NB4 (cell line): ENCODE data around the gene STRA6.
"Not testable (repeated sequence)": the region's sequence is repeated elsewhere in the genome, so short reads cannot be mapped to it uniquely, and the experiment has no call there.

Experiments
- DNase-seq: peaks from one replicate; pipeline ENCODE4 v3.0.0; 2010; ENCODE audit warnings: low read depth
- H3K4me3 ChIP-seq: one replicate; pipeline ENCODE4 v1.5.1; 2011; ENCODE audit warnings: mild to moderate bottlenecking, low read depth, low read length, moderate library complexity
- CTCF ChIP-seq: IDR thresholded peaks from one replicate; pipeline ENCODE4 v1.5.1; 2012; ENCODE audit warnings: low read depth, low read length
- MAX ChIP-seq: IDR thresholded peaks from 2 replicates; pipeline ENCODE4 v1.6.1; 2011; ENCODE audit warnings: low read depth, low read length
- MYC ChIP-seq: IDR thresholded peaks from 2 replicates; pipeline ENCODE4 v1.6.1; 2011; ENCODE audit warnings: low read depth, low read length
- POLR2A ChIP-seq: IDR thresholded peaks from 2 replicates; pipeline ENCODE4 v1.6.1; 2011; ENCODE audit warnings: mild to moderate bottlenecking; ENCODE audit not compliant: insufficient read length; ENCODE audit errors: extremely low read depth

STRA6 gene

GRCh38 chr15:74167891-74168331, 34.7 kb downstream of the STRA6 start:
- DNase-seq: no peak
- TF ChIP-seq POLR2A (no peak), CTCF (no peak), MYC (no peak), MAX (no peak)
- no peak overlapping the region for H3K4me3 ChIP-seq

DNA sequence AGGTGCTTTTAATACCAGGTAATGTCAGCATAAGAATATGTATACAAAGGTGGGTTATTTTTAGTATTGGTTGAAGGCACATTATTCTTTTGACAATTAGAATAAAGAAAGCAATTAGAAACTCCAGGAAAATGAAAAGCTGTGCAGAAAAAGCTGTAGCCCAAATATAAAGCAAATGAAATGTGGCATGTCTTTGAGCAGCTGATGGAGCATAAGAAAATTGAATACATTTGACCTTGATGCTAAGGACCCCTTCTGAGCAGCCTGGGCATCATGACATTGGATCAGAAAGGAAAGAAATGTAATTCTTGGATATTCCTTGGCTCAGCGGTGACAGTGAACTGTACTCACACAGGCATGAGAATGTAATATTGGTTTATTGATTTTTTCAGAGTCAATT, 37.1 kb downstream of the STRA6 start:
- no peak overlapping the region for H3K4me3 ChIP-seq
- DNase-seq: no peak
- TF ChIP-seq MYC (no peak), CTCF (no peak), MAX (no peak), POLR2A (no peak)

DNA sequence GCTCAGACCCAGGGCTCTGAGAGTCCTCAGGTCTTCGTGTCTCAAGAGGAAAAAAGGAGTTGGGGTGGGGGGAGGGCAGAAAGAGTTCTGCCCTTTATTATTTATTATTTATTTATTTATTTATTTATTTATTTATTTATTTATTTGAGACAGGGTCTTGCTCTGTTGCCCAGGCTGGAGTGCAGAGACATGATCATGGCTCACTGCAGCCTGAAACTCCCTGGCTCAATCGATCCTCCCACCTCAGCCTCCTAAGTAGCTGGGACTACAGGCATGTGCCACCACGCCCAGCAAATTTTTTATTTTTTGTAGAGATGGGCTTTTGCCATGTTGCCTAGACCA, 40.4 kb downstream of the STRA6 start:
- not testable (repeated sequence) for DNase-seq, H3K4me3 ChIP-seq

GRCh38 chr15:74160390-74160789, 42.2 kb downstream of the STRA6 start:
- not testable (repeated sequence) for DNase-seq

DNA sequence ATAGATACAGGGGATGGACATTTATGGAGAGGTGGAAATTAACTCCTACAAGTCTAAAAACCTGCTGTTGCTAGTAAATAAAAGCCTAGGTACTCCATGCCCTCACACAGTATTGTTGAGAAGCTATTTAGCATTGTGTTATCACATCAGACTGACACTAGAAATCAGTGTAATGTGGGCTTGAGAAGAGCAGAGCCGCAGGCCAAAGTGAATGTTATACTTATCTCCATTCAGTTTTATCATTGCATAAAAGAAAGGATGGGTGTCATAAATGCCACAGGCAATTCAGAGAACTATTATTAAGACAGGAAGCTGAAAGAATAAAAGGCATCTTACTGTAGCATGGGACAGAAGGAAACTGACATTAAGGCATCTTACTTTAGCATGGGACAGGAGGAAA, 42.8 kb downstream of the STRA6 start:
- TF ChIP-seq POLR2A (no peak), CTCF (no peak), MYC (no peak), MAX (no peak)
- H3K4me3 ChIP-seq: no peak overlapping the region
- DNase-seq: no peak

More at GRCh38 chr15:74160390-74160789, 42.2 kb downstream of the STRA6 start:
- H3K4me3 ChIP-seq: not testable (repeated sequence)

DNA sequence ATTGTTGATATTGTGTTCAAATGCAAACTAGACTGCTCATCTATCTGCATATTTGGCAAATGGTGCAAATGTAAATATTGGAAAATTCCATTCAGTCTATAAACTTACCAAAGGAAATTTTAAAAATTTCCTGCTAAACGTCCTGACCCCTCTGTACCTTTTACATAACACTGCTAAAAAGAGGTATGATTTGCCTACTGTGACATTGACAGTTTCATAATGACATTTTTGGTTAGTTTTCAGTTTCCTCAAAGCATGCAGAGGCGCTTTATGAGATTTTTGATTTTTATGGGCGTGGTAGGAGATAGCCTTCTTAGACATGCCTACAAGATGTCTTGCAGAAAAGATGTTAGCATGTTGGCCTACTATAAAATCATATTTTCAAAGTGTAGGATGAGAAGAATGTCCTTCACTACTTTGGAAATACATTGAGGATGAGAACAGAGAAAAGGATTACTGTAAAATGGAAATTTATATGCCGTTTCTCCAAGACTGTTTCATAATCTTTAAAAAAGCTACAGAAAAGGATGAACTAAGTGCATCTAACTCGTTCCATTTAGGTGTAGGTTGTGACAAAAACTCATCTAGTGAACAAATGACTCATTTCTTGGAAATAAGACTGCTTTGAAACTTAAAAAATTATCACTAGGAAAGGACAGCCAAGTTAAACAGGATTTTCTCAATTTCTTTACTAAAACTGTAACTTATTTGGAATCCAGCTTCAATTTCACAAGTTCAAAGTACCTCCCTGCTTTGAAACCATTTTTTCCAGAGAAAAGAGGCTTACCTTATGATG, 43.5 kb downstream of the STRA6 start:
- TF ChIP-seq MAX (no peak), MYC (no peak), CTCF (no peak)
- H3K4me3 ChIP-seq: no peak overlapping the region
- DNase-seq: no peak
